HG03060 (cell line): ENCODE data around the gene SFRP5.

Experiments used
- ATAC-seq: cut with Tn5 transposase; IDR thresholded peaks from one replicate; pipeline ENCODE4 v1.9.1; 2021; ENCODE audit warnings: low read depth, moderate number of reproducible peaks; ENCODE audit not compliant: unreplicated experiment

Gene SFRP5

DNA sequence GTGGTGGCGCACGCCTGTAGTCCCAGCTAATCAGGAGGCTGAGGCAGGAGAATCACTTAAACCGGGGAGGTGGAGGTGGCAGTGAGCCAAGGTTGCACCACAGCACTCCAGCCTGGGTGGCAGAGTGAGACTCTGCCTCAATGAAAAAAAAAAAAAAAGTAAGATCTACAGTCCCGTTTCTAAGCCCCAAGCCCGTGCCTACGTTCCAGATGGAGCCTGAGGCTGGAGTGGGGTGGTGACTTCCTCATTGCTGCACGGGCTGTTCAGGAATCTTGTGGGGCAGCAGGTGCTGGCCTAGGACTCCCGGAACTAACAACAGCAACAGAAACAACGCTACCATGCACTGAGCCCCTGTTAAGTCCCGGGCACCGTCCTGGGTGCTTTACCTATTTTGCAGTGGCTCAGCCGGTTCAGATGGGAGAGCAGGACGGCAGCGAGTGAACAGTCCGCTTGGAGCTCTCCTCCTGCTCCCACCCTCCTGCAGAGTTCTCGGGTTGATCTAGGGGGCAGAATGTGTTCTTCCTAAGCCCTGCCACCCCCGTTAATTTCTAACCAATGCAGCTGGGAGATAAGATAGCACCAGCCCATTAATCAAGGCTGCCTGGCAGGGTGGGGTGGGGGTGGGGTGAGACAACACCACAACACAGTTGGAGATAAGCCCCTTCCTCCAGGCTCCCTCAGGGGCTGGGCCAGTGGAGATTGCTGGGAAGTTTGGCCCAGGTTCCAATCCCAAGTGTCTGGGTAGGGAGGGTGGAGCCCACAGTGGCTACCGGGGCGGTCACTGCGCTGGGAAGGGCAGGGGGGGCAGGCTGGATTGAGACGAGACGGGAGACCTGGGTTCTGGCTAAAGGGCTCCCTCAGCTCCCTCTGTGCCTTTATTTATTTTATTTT is 17.0 kb upstream of the SFRP5 start:
- no peak for ATAC-seq

GRCh38 chr10:97785731-97786130 is 13.9 kb upstream of the SFRP5 start:
- no peak for ATAC-seq

GRCh38 chr10:97785231-97785630 is 13.4 kb upstream of the SFRP5 start:
- ATAC-seq, result no peak

- no peak for ATAC-seq
These were observed 12.5 kb upstream of the SFRP5 start for GRCh38 chr10:97784200-97784810.

DNA sequence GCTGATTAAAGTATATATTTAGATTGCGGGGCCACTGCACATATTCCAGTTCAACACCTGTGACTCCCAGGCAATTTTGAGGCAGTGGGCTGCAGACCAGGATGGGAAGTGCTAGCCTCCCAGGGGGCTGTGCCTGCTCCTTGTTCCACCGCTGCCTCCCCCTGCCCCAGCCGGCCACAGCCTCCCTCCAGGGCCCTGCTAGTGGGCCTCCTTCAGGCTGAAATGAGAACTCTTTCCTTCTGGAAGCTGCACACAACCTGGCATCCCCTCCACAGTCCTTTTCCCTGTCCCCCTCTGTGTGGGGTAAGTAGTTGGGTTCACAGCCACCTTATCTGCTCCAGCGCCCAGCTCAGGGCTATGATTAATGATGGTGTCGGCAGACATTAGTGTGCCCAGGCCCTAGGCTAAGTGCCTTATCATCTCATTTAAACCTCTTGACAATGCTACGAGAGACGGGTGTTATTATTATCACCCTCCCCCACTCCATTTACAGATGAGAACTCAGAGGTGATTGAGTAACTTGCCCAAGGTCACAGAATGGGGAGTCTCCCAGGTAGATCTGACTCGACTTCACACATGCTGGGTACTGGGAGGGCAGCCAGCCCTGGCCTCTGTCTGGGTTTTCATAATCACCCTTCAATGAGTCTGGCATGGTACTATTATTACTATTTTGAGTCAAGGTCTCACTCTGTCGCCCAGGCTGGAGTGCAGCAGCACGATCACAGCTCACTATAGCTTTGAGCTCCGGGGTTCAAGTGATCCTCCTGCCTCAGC is 10.8 kb upstream of the SFRP5 start:
- ATAC-seq, result no peak

DNA sequence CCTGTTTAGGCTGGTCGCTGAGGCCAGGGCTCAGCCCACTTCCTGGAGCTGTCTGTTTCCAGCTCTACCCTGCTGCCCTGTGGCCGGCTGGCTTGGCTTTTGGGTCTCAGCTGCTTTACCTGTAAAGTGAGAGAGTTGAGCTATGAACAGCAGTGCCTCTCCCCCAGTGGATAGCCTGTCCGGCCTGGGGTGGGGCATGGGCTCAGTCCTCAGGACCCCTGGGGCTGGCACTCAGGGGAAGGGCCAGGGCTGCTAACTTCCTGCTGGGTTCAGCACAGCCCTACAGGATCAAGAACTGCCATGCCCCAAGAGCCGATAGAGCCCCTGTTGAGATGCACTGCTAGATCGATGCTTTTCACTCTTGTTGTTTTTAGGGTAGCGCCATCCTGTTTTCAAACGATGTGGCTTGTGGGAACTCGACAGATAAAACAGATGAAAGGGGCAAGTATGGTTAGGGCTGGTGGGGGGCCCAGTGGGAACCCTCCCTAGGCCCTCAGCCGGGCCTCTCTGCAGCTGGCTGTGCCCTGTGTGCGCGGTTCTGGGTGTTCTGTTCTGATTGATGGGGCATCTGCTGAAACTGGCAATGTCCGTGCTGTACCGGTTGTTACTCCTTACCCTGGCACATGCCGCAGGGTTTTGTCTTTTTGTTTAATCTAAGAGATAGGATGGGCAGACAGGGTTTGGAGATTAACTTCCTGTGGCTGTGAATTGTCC is 10.0 kb upstream of the SFRP5 start:
- ATAC-seq, result no peak

GRCh38 chr10:97780841-97781617 is 9.2 kb upstream of the SFRP5 start:
- ATAC-seq, result no peak

- ATAC-seq, result no peak
These were observed 8.2 kb upstream of the SFRP5 start for GRCh38 chr10:97779975-97780374.

DNA sequence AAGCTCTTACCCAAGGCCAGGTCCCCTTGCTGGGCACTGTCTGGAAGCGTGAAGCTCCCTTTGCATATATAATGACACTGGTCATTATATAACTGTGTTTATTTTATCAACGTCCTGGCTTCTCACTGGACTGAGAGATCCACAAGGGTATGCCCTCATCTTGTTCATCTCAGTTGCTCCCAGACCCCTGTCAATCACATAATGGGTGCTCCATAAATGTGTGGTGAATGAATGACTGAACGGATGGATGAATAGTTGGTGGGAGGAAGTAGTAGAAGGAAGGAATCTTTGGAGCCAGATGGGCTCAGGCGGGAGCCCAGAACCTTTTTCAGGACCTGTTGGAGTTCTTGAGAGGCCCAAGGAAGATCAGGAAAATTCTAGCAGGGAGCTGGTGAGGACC is 7.7 kb upstream of the SFRP5 start:
- no peak for ATAC-seq

- ATAC-seq, result no peak
These were observed 6.9 kb upstream of the SFRP5 start for GRCh38 chr10:97778452-97779302.

- no peak for ATAC-seq
These were observed 5.3 kb upstream of the SFRP5 start for GRCh38 chr10:97777143-97777542.

DNA sequence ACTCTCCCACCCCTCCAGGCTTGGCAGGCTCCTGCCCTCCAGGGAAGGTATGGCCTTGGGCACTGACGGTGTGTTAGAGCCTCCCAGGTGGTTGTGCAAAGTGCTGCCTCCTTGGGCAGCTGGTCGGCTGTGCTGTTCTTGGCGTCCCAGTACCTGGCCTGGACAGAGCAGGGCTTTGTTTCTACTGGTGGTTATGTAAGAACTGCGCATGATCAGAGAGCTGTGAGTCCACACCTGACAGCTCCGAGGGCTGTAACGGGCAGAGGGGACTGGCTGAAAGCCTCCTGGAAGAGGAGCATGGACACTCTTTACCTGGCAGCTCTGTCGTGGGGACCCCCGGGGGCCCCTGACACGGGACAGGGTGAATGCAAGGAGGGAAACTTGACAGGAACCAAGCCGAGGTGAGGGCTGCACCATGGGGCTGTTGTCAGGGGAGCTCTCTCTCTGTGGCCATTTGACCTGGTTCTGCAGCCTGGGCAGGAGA is 3.1 kb upstream of the SFRP5 start:
- ATAC-seq, result no peak

DNA sequence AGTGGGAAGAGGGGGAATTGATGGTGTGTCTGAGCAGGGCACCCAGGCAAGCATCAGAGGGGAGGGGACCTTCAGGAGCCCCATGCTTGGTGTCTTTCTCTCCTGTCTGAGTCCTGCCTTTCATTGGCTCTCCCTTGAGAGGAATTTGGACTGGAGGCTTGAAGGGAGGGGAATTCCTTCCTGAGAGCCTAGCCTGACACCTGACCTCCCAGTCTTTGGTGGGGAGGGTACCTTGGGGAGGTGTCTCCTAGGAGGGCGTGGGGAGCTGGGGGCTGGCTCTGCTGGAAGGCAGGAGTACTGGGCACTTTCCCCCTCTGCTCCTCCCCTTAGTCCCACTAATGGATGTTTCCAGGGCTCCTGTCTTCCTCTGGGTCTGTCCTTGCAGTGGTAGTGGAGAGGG is 1.3 kb upstream of the SFRP5 start:
- ATAC-seq, result no peak

- no peak for ATAC-seq
These were observed 526 bp downstream of the SFRP5 start for GRCh38 chr10:97771055-97771891.

DNA sequence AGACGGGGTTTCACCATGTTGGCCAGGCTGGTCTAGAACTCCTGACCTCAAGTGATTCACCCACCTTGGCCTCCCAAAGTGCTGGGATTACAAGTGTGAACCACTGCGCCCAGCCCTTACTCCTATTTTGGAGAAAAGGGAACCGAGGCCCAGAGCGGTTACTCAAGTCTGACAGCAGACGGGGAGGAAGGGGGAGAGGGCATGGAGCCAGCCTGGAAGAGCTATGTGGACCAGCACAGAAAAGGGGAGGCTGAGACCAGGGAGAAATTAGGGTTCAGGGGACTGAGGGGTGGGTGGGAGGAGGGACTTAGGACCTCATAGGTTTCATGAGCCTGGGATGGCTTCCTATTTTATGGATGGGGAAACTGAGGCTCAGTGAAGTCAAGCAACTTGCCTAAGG is 1.5 kb downstream of the SFRP5 start:
- ATAC-seq, result no peak

DNA sequence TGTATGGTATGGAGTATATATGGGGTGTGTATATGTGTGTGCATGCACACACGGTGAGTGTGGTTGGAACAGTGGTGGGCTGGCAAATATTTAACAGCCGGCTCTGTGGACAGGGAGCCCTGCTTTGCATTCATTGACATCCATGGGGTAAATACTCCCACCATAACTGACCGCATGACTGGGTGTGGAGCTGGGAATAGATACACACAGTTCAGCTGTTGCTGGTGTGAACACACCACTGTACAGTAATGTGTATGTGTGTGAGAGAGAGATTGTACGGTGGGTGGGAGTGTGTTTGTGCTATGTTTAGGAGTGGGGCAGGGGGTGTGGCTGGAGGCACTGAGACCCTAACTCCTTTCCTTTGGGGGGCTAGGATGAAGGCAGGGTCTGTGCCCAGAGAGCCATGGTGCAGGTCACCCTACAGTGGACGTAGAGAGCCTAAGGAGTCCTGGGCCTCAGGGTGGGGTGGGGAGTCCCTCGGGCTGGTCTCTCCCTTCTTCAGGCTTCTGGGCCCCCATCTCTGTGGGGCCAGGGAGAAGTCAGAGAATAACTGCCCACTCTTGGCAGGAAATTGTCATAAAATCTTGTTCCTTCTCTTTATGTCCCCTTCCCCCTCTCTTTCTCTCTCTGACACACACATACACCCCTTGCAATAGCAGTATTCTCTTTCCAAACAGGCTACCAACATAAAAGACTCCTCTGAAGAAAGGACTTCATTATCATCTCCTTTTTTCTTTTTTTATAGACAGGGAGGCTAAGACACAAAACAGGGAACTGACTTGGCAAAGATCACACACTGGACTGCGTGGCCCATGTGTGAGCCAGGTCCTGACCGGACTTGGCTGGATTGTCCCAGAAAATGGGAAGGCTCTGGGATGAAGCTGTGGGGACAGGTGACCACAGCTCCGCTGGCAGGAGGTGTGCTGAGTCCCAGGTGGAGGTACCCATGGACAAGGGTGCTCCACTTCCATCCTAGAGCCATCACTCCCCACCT is 3.2 kb downstream of the SFRP5 start:
- ATAC-seq, result no peak
